Stimulated activated CD4-positive, alpha-beta T cell treated with anti-CD3 and anti-CD28 coated beads, TNF-alpha, amount 100 ng/mL, for 48 hours (primary cell): ENCODE measurements around the gene NDUFS1.
"Not testable (repeated sequence)": the region's sequence is repeated elsewhere in the genome, so short reads cannot be mapped to it uniquely, and the experiment has no call there.

ENCODE experiments used
- DNase-seq, 3 donors: peaks; one replicate each; pipeline ENCODE4 v3.0.0-alpha.2; 2020; ENCODE audit warnings: low read depth in 3 of 3

Gene NDUFS1

DNA sequence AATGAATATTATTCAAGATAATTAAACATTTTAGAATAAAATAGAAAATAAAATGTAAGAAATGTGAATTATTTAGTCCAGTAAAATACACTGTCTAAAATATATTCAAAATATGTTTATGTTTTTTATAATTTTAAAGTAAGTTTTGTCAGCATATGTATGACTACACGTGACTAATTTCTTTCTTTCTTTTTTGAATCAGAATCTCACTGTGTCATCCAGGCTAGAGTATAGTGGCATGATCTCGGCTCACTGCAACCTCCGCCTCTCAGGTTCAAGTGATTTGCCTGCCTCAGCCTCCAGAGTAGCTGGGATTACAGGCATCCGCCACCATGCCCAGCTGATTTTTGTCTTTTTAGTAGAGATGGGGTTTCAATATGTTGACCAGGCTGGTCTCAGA, 54.2 kb downstream of the NDUFS1 start:
- DNase-seq, result no peak

DNA sequence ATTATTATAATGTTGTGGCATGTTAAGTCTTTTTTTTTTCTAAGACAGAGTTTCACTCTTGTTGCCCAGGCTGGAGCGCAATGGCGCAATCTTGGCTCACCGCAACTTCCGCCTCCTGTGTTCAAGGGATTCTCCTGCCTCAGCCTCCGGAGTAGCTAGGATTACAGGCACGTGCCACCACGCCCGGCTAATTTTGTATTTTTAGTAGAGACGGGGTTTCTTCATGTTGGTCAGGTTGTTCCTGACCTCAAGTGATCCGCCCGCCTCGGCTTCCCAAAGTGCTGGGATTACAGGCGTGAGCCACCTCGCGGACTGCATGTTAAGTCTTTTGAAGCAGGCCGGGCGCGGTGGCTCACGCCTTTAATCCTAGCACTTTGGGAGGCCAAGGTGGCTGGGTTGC, 60.4 kb downstream of the NDUFS1 start:
- not testable (repeated sequence) for DNase-seq

GRCh38 chr2:206098471-206098870, 60.8 kb downstream of the NDUFS1 start:
- no peak for DNase-seq

GRCh38 chr2:206096876-206097275, 62.4 kb downstream of the NDUFS1 start:
- DNase-seq, result no peak

- no peak for DNase-seq
These were observed 63.5 kb downstream of the NDUFS1 start for GRCh38 chr2:206095536-206096332.

DNA sequence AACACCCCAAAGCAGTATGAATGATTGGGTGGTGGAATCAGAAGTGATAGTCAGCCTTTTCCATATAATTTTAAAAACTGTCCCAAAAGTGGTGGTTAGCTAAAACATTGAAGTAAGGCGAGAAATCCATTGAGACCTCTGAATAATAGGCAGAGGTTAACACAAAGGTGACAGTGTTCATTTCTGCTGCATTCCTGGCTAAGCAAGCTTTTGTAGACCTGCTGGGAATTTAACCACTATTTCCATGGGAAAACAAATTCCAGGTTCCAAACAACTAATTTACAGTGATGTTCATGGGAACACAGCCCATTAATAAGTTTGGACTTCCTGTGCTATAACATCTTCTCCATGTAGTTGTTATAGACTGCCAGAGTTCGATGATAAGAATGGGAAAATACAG, 66.9 kb downstream of the NDUFS1 start:
- no peak for DNase-seq

DNA sequence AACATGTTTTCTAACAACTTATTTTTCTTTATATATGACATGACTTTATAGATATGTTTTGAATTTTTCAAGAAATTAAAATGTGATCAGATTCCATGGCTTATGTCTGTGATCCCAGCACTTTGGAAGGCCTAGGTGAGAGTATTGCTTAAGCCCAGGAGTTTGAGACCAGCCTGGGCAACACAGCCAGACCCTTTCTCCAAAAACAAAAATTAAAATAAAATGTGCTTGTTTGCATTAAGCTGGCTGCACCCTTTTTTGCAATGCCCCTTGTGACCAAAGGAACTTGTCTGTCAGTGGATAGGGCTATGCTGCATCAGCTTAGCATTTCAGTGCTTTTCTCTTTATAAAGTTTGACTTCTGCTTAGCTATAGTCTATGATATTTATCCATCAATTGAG, 71.0 kb downstream of the NDUFS1 start:
- no peak for DNase-seq

DNA sequence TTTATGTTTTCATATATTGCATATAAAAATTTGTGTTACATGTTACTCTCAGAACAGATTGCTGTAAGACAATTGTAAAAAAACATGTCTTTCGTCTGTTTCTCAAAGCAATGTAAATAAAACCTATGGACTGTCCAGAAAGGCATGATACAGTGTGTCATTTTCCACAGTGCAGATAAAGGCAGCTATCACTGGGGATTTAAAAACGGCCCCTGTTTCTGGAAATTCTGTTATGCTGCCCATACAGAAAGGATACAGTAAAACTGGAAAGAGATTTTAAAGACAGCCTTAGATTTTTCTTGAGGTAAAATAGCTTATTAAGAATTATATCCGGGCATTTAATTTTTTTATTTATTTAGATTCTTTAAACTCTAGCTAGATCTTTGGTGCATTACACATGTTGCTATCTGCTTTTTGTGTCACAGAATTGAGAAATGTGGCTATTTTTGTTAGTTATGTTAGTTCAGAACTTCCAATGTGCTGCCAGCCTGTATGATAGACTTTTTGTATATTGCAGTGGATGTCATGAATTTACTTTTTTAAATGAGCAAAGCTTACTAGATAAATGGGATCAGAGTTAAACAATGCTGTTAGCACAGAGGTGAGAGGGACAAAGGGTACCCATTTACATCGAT, 72.4 kb downstream of the NDUFS1 start:
- no peak for DNase-seq

DNA sequence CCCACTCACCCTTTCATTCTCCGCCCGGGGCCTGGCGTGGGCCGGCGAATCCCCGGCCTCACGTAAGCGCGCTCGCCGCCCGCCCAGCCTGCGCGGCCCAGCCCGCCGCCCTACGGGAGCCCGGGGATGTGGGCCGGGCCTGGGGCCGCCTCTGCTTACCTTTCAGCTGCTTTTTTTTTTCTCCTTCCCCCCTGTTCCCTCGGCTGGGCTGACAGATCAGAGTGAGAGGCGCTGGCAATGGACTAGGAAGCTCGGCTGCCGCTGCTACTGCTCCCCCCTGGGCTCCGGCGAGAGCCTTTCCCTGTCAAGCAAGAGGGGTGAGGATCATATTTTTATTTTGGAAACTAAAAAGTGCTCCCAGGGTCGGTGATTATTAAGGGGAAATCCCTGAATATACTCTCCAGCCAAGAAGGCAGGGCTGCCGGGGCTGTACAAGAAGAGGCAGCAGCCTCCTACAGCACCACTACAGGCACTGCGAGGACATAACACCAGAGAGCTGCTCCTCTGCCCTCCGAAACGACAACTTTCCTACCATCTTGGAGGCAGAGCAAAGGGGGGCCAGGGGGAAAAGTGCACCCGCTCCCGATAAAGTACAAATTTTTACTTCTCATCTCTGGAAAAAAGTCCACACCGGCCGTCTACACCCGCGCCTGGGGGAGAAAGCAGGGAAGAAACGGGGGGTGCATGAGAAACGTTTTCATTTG, 73.3 kb downstream of the NDUFS1 start, which contains the start of gene INO80D:
Gene INO80D, minus strand, starts transcription at position 433 of the 704 bp plus-strand sequence. CDS start 23,158 bp downstream, outside the sequence.
- DNase-seq, result peak; percentile 58 to 65 (median 64)

DNA sequence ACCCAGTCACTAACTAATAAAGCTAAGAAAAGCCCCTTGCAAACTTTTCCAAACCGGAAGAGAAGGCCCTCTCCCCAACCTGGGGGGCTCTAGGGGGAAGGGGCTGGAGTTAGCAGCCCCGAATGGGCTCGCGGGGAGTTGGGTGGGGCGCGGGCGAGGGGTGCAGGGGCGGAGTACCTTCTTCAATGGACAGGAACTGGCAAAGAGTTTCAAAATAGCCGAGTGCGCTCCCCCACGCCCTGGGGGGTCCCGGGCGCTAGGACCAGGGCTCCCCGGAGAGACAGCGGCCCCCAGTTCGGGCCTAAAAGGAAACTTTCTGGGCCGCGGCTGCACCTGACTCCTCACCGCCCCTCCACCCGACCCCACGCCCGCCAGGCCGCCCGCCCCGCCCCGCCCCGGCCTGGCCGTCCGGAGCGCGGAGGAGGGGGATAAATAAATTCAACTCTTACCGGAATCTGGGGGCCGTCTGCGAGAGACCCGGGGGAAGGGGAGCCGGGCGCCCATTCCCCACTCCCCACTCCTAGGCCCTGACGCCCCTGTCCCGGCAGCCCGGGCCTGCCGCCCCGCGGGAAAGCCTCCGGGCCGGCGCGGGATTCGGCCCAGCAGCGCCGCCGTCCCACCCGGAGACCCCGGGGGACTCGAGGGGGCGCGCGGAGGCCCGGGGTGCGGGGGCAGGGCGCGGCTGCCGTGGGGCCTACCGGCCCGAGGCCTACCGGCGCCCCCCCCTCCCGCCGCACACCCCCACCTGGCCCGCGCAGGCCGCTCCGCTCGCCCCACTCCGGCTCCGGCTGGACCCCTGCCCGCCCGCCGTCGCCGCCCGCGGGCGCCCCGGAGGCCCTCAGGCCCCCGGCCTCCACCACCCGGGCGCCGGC, 74.1 kb downstream of the NDUFS1 start:
- DNase-seq, result peak in 1 of 3 donors; percentile 38

- no peak for DNase-seq
These were observed 74.8 kb downstream of the NDUFS1 start for GRCh38 chr2:206084439-206084869.

GRCh38 chr2:206083602-206084438, 75.4 kb downstream of the NDUFS1 start:
- DNase-seq, result no peak

GRCh38 chr2:206082298-206082843, 76.9 kb downstream of the NDUFS1 start:
- no peak for DNase-seq

- DNase-seq, result no peak
These were observed 78.3 kb downstream of the NDUFS1 start for GRCh38 chr2:206080927-206081326.

GRCh38 chr2:206079699-206080465, 79.4 kb downstream of the NDUFS1 start:
- no peak for DNase-seq

GRCh38 chr2:206077879-206078278, 81.4 kb downstream of the NDUFS1 start:
- not testable (repeated sequence) for DNase-seq

DNA sequence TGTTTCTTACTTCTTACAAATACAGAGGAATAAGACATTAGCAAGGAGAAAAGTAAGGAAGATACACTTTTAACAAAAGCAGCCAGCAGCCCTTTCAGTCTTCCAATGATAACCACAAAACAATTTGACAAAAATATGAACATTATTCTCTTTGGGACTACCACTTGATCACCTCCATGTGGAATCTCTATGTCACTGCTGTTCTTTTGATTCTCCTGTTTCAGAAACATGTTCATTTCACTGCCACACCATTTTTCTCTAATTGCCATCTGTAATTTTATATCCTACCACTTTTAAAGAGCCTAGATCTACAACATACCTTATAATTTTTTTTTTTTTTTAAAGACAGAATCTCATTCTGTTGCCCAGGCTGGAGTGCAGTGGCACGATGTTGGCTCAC, 84.1 kb downstream of the NDUFS1 start:
- DNase-seq, result no peak

DNA sequence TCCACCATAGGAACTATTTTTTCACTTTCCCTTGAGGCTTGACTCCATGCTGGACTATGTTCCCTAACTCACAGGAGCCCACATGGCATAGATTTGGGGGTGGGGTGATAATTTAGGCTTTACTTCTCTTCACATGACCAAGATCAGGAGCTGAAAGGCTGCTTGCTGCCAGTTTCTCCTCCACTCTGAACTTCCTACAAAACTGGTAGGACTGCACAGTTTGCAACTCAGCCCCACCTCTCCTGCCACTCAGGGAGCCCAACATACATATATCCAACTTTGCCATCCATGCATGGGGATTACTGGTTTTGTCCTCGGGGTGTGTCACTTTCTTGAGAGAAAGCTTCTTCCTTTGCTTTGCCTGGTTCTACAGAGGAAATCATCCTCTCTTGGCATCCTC, 87.4 kb downstream of the NDUFS1 start:
- no peak for DNase-seq

DNA sequence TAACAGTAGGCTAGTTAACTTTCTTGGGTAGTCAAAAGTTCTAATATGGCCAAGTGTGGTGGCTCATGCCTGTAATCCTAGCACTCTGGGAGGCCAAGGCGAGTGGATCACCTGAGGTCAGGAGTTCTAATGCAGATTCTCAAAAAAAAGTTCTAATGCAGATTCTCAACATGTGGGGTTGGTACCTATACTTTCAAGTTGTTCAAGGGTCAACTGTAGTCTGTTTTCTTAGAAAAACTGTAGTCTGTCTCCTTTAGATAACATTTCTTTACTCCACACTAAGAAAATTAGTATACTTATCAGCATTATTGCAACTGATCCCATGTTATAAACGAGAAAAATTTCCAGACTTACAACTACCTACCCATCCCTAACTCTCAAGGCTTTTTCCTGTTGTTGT, 89.8 kb downstream of the NDUFS1 start:
- DNase-seq, result no peak

GRCh38 chr2:206068207-206068606, 91.0 kb downstream of the NDUFS1 start:
- DNase-seq, result no peak
